CD4-positive, alpha-beta T cell (primary cell): ENCODE measurements around the gene LAMP2. TPM values are rescaled to one million over a fixed set of nuclear protein-coding genes. Genes with fewer than 3 reads are reported as not detected.

Experiments
- ATAC-seq: fragments of 200-7000 bp; cut with Tn5 transposase; one replicate; pipeline ENCODE4 v1.10.0; 2022; ENCODE audit warnings: mild to moderate bottlenecking; ENCODE audit not compliant: poor library complexity
- CTCF ChIA-PET: fragments of 350-600 bp; sonication (Branson Sonifier 250); formaldehyde crosslinking; loops from one replicate; lab custom pipeline; 2021; ENCODE audit warnings: antibody characterized with exemption, inconsistent platforms; lab: Charles Lee
- POLR2A ChIA-PET: fragments of 350-600 bp; sonication (Branson Sonifier 250); formaldehyde crosslinking; loops from one replicate; lab custom pipeline; 2021; ENCODE audit warnings: antibody characterized with exemption, inconsistent platforms; lab: Charles Lee
- DNase-seq, 14 experiments: peaks; one replicate each; pipeline ENCODE4 v3.0.0-alpha.2; 2013 to 2020; ENCODE audit warnings: mixed read lengths in 2 of 14
- H3K27ac ChIP-seq, 2 donors: one replicate each; pipeline versions ENCODE4 v1.5.1 to v1.7.0; 2013; ENCODE audit warnings: low read length in 2 of 2, low read depth in 1 of 2, mild to moderate bottlenecking in 1 of 2
- H3K27me3 ChIP-seq, 2 experiments: 1 replicate in 1 of 2; 2 replicates in 1 of 2; pipeline versions ENCODE4 v1.6.1 to v1.7.0; 2013; ENCODE audit warnings: low read length in 2 of 2, control low read depth in 1 of 2, mild to moderate bottlenecking in 1 of 2, moderate library complexity in 1 of 2; ENCODE audit not compliant: insufficient read depth in 2 of 2, control insufficient read depth in 1 of 2
- H3K36me3 ChIP-seq: one replicate; pipeline ENCODE4 v1.6.1; 2013; ENCODE audit warnings: low read length, control low read depth; ENCODE audit not compliant: insufficient read depth
- H3K4me1 ChIP-seq: one replicate; pipeline ENCODE4 v1.6.1; 2013; ENCODE audit warnings: low read length, control low read depth; ENCODE audit not compliant: insufficient read depth
- H3K4me3 ChIP-seq: one replicate; pipeline ENCODE4 v1.5.1; 2013; ENCODE audit warnings: mild to moderate bottlenecking, low read length, moderate library complexity
- H3K9me3 ChIP-seq, 2 experiments: 1 replicate in 1 of 2; 2 replicates in 1 of 2; pipeline versions ENCODE4 v1.6.1 to v1.7.0; 2013; ENCODE audit warnings: low read length in 2 of 2, mild to moderate bottlenecking in 2 of 2, control low read depth in 1 of 2, moderate library complexity in 1 of 2; ENCODE audit not compliant: control insufficient read depth in 1 of 2, insufficient read depth in 1 of 2
- H3K27ac Mint-ChIP-seq: one replicate; pipeline ENCODE4 v1.8.0; 2020; ENCODE audit warnings: mixed read lengths
- H3K27me3 Mint-ChIP-seq: one replicate; pipeline ENCODE4 v1.8.0; 2021; ENCODE audit warnings: mixed read lengths
- H3K36me3 Mint-ChIP-seq: one replicate; pipeline ENCODE4 v1.8.0; 2021; ENCODE audit warnings: low read depth, mixed read lengths
- H3K4me1 Mint-ChIP-seq: one replicate; pipeline ENCODE4 v1.8.0; 2021; ENCODE audit warnings: low read depth, mixed read lengths
- H3K4me3 Mint-ChIP-seq: one replicate; pipeline ENCODE4 v1.8.0; 2020; ENCODE audit warnings: mild to moderate bottlenecking, mixed read lengths
- H3K9me3 Mint-ChIP-seq: one replicate; pipeline ENCODE4 v1.8.0; 2020; ENCODE audit warnings: mixed read lengths
- intact Hi-C, 2 experiments: fragments of 100-400 bp; cut with DNase I in 1 of 2; cut with micrococcal nuclease in 1 of 2; formaldehyde crosslinking; loops; one replicate each; pipeline versions ENCODE4 v1.15.1 to v1.9.0; 2023 to 2025; cut with DNase I, micrococcal nuclease
- total RNA-seq, 174 experiments: library from RNA in 2 of 174; stranded (reverse) in 2 of 174; gene quantifications; one replicate each; pipeline ENCODE4 v1.2.3 and lab custom pipeline; 2021 to 2026
- TF ChIP-seq, protein P1 (sequence below): fragments of 200-600 bp; IDR thresholded peaks from one replicate; pipeline ENCODE4 v1.8.0; 2022; ENCODE audit warnings: antibody characterized with exemption, mild to moderate bottlenecking

Gene LAMP2
- total RNA-seq, 2 experiments from 2014 or later, result 13.4 to 15.4 TPM

DNA sequence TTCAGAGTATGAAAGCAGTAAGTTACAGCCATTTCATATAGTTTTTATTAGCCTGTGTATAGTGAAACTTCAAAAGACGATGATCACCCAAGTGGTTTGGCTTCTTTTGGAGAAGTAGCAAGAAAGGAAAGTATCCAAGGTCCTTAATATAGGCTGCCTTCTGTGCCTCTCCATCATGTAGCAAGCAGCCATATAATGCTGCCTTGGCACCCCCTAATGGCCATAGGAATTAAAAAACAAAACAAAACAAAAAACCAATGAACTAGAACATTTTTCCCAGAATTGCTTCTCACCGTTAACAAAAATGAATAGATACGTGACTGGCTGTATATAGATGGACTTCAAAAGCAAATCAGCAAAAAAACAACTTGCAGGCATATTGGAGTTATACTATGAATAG is 18.9 kb downstream of the LAMP2 start:
- Histone ChIP-seq H3K27me3 (no peaks in the 10 kb centered on the region), H3K4me1 (no peaks in the 10 kb centered on the region), H3K9me3 (no peaks in the 10 kb centered on the region), H3K4me3 (no peak overlapping the region), H3K36me3 (peaks cover 27% of the 10 kb centered on the region), H3K27ac (no peak overlapping the region)
- TF ChIP-seq, protein P1, sequence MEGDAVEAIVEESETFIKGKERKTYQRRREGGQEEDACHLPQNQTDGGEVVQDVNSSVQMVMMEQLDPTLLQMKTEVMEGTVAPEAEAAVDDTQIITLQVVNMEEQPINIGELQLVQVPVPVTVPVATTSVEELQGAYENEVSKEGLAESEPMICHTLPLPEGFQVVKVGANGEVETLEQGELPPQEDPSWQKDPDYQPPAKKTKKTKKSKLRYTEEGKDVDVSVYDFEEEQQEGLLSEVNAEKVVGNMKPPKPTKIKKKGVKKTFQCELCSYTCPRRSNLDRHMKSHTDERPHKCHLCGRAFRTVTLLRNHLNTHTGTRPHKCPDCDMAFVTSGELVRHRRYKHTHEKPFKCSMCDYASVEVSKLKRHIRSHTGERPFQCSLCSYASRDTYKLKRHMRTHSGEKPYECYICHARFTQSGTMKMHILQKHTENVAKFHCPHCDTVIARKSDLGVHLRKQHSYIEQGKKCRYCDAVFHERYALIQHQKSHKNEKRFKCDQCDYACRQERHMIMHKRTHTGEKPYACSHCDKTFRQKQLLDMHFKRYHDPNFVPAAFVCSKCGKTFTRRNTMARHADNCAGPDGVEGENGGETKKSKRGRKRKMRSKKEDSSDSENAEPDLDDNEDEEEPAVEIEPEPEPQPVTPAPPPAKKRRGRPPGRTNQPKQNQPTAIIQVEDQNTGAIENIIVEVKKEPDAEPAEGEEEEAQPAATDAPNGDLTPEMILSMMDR, result peak; percentile 37
- H3K36me3 Mint-ChIP-seq, result peaks cover 51% of the 10 kb centered on the region
- no peaks in the 10 kb centered on the region for H3K9me3 Mint-ChIP-seq
- no peaks in the 10 kb centered on the region for H3K27me3 Mint-ChIP-seq
- no peak overlapping the region for H3K4me3 Mint-ChIP-seq
- POLR2A ChIA-PET, result no interaction called here
- intact Hi-C loops, result loop anchor here (1.0 to 5.0 kb wide), 2 partner anchors 68 to 69 kb away; no protein-coding TSS in a partner anchor
- ATAC-seq (no peak), DNase-seq (peak in 3 of 14 experiments; percentile 27 to 37 (median 29))
- peaks cover 22% of the 10 kb centered on the region for H3K4me1 Mint-ChIP-seq
- CTCF ChIA-PET, result interaction anchor here (1.4 kb wide), 1 partner anchor 15 kb away, joined by 3 read pairs; no protein-coding TSS in a partner anchor
- no peak overlapping the region for H3K27ac Mint-ChIP-seq

GRCh38 chrX:120446498-120446897 is 22.6 kb downstream of the LAMP2 start:
- TF ChIP-seq, protein P1, result no peak
- ChIA-PET CTCF (no interaction called here), POLR2A (no interaction called here)
- H3K27ac Mint-ChIP-seq, result no peak overlapping the region
- H3K27ac ChIP-seq, result no peak overlapping the region
- H3K36me3 Mint-ChIP-seq, result peaks cover 68% of the 10 kb centered on the region
- no peak for ATAC-seq
- no peaks in the 10 kb centered on the region for H3K9me3 Mint-ChIP-seq
- H3K36me3 ChIP-seq, result peaks cover 49% of the 10 kb centered on the region
- H3K27me3 ChIP-seq, result no peaks in the 10 kb centered on the region
- intact Hi-C loops, result no loop called here
- H3K27me3 Mint-ChIP-seq, result no peaks in the 10 kb centered on the region
- no peak for DNase-seq
- H3K4me1 Mint-ChIP-seq, result peaks cover 6% of the 10 kb centered on the region
- no peak overlapping the region for H3K4me3 Mint-ChIP-seq
- no peaks in the 10 kb centered on the region for H3K4me1 ChIP-seq
- H3K4me3 ChIP-seq, result no peak overlapping the region
- no peaks in the 10 kb centered on the region for H3K9me3 ChIP-seq

DNA sequence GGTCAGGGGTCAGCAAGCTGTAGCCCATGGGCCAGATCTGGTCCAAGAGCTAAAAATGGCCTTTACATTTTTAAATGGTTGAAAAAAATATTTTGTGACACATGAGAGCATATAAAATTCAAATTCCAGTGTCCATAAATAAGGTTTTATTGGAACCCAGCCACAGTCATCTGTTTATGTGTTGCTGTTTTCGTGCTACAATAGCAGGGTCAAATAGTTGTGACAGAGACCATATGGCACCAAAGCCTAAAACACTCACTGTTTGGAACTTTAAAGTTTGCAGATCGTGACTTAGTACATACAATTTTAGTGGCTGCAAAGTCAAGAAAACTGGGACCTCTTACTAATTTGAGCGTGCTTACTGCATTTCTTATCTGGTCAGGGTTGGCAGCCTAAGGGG is 29.2 kb downstream of the LAMP2 start:
- H3K36me3 ChIP-seq, result peaks cover 33% of the 10 kb centered on the region
- ChIA-PET POLR2A (interaction anchor here (0.8 kb wide), 1 partner anchor 13 kb away, joined by 3 read pairs; no protein-coding TSS in a partner anchor), CTCF (no interaction called here)
- ATAC-seq (no peak), DNase-seq (no peak)
- H3K9me3 ChIP-seq, result no peaks in the 10 kb centered on the region
- TF ChIP-seq, protein P1, result no peak
- no peak overlapping the region for H3K27ac ChIP-seq
- Mint-ChIP-seq H3K36me3 (peaks cover 72% of the 10 kb centered on the region), H3K27me3 (no peaks in the 10 kb centered on the region), H3K4me1 (no peaks in the 10 kb centered on the region), H3K4me3 (no peak overlapping the region), H3K27ac (no peak overlapping the region), H3K9me3 (no peaks in the 10 kb centered on the region)
- no peaks in the 10 kb centered on the region for H3K4me1 ChIP-seq
- intact Hi-C loops, result no loop called here
- no peak overlapping the region for H3K4me3 ChIP-seq
- no peaks in the 10 kb centered on the region for H3K27me3 ChIP-seq
